Stomach smooth muscle (tissue), 2 donors: ENCODE data around the gene TRIP12.
"Not testable (repeated sequence)": the region's sequence is repeated elsewhere in the genome, so short reads cannot be mapped to it uniquely, and the experiment has no call there.

Experiments used
- H3K27ac ChIP-seq: one replicate; pipeline ENCODE4 v1.7.0; 2013; ENCODE audit warnings: mild to moderate bottlenecking, low read length, inconsistent platforms
- H3K27me3 ChIP-seq, 2 donors: one replicate each; pipeline ENCODE4 v1.7.0; 2013; ENCODE audit warnings: low read length in 2 of 2; ENCODE audit not compliant: insufficient read depth in 2 of 2, control insufficient read depth in 1 of 2
- H3K36me3 ChIP-seq, 2 donors: one replicate each; pipeline ENCODE4 v1.7.0; 2013; ENCODE audit warnings: low read length in 2 of 2; ENCODE audit not compliant: control insufficient read depth in 2 of 2, insufficient read depth in 2 of 2
- H3K4me1 ChIP-seq: one replicate; pipeline ENCODE4 v1.7.0; 2013; ENCODE audit warnings: low read length; ENCODE audit not compliant: control insufficient read depth, insufficient read depth
- H3K4me3 ChIP-seq, 2 donors: one replicate each; pipeline ENCODE4 v1.7.0; 2013; ENCODE audit warnings: low read length in 2 of 2
- H3K9ac ChIP-seq, 2 donors: one replicate each; pipeline ENCODE4 v1.7.0; 2013; ENCODE audit warnings: low read length in 2 of 2, mild to moderate bottlenecking in 1 of 2
- H3K9me3 ChIP-seq, 2 donors: one replicate each; pipeline ENCODE4 v1.7.0; 2013; ENCODE audit warnings: low read length in 2 of 2; ENCODE audit not compliant: control insufficient read depth in 2 of 2
- donor health status: healthy.
- donor health status: Pancreatic carcinoma.

Gene TRIP12

GRCh38 chr2:229774237-229774636 lies 147.6 kb downstream of the TRIP12 start:
- H3K4me3 ChIP-seq = no peak overlapping the region
- H3K27ac ChIP-seq = no peak overlapping the region
- H3K4me1 ChIP-seq = no peaks in the 10 kb centered on the region
- peaks cover 27 to 37% of the 10 kb centered on the region in 2 donors for H3K36me3 ChIP-seq
- H3K9ac ChIP-seq = no peak overlapping the region
- H3K9me3 ChIP-seq = no peaks in the 10 kb centered on the region
- H3K27me3 ChIP-seq = no peaks in the 10 kb centered on the region

- Histone ChIP-seq H3K36me3 (peaks cover 35 to 42% of the 10 kb centered on the region in 2 donors), H3K27me3 (no peaks in the 10 kb centered on the region), H3K27ac (no peak overlapping the region), H3K4me1 (no peaks in the 10 kb centered on the region), H3K9ac (no peak overlapping the region), H3K4me3 (no peak overlapping the region), H3K9me3 (no peaks in the 10 kb centered on the region)
These were observed 153.6 kb downstream of the TRIP12 start for GRCh38 chr2:229768235-229768634.

GRCh38 chr2:229765721-229766120 lies 156.1 kb downstream of the TRIP12 start:
- H3K27ac ChIP-seq = no peak overlapping the region
- no peaks in the 10 kb centered on the region for H3K9me3 ChIP-seq
- H3K27me3 ChIP-seq = no peaks in the 10 kb centered on the region
- H3K4me3 ChIP-seq = no peak overlapping the region
- H3K9ac ChIP-seq = no peak overlapping the region
- H3K4me1 ChIP-seq = no peaks in the 10 kb centered on the region
- H3K36me3 ChIP-seq = peaks cover 26 to 34% of the 10 kb centered on the region in 2 donors

GRCh38 chr2:229761663-229762062 lies 160.1 kb downstream of the TRIP12 start:
- Histone ChIP-seq H3K9me3 (no peaks in the 10 kb centered on the region), H3K27ac (no peak overlapping the region), H3K27me3 (no peaks in the 10 kb centered on the region), H3K4me1 (no peaks in the 10 kb centered on the region), H3K36me3 (peaks cover 8 to 9% of the 10 kb centered on the region in 2 donors), H3K4me3 (no peak overlapping the region), H3K9ac (no peak overlapping the region)

- H3K4me3 ChIP-seq, H3K4me1 ChIP-seq, H3K36me3 ChIP-seq, H3K27ac ChIP-seq, H3K9ac ChIP-seq, H3K9me3 ChIP-seq, H3K27me3 ChIP-seq: not testable (repeated sequence)
These were observed 164.3 kb downstream of the TRIP12 start for GRCh38 chr2:229757462-229757861.

GRCh38 chr2:229752970-229753729 lies 168.7 kb downstream of the TRIP12 start:
- no peaks in the 10 kb centered on the region for H3K9me3 ChIP-seq
- H3K27me3 ChIP-seq = no peaks in the 10 kb centered on the region
- no peaks in the 10 kb centered on the region for H3K36me3 ChIP-seq
- no peak overlapping the region for H3K4me3 ChIP-seq
- H3K4me1 ChIP-seq = no peaks in the 10 kb centered on the region
- no peak overlapping the region for H3K27ac ChIP-seq
- no peak overlapping the region for H3K9ac ChIP-seq

GRCh38 chr2:229749779-229750178 lies 172.0 kb downstream of the TRIP12 start:
- Histone ChIP-seq H3K36me3 (no peaks in the 10 kb centered on the region), H3K9me3 (no peaks in the 10 kb centered on the region), H3K4me3 (no peak overlapping the region), H3K4me1 (no peaks in the 10 kb centered on the region), H3K9ac (no peak overlapping the region), H3K27ac (no peak overlapping the region), H3K27me3 (no peaks in the 10 kb centered on the region)

- H3K9ac ChIP-seq = no peak overlapping the region
- H3K4me3 ChIP-seq = no peak overlapping the region
- no peaks in the 10 kb centered on the region for H3K9me3 ChIP-seq
- H3K27ac ChIP-seq = no peak overlapping the region
- H3K4me1 ChIP-seq = no peaks in the 10 kb centered on the region
- H3K27me3 ChIP-seq = no peaks in the 10 kb centered on the region
- H3K36me3 ChIP-seq = no peaks in the 10 kb centered on the region
These were observed 172.9 kb downstream of the TRIP12 start for GRCh38 chr2:229748950-229749349.

- H3K36me3 ChIP-seq, H3K27ac ChIP-seq, H3K9me3 ChIP-seq, H3K27me3 ChIP-seq, H3K4me3 ChIP-seq, H3K9ac ChIP-seq, H3K4me1 ChIP-seq: not testable (repeated sequence)
These were observed 179.1 kb downstream of the TRIP12 start for GRCh38 chr2:229742691-229743090.

GRCh38 chr2:229740279-229740678 lies 181.5 kb downstream of the TRIP12 start:
- H3K27me3 ChIP-seq = no peaks in the 10 kb centered on the region
- no peaks in the 10 kb centered on the region for H3K9me3 ChIP-seq
- H3K36me3 ChIP-seq = no peaks in the 10 kb centered on the region
- H3K4me1 ChIP-seq = no peaks in the 10 kb centered on the region
- H3K9ac ChIP-seq = no peak overlapping the region
- no peak overlapping the region for H3K4me3 ChIP-seq
- H3K27ac ChIP-seq = no peak overlapping the region

GRCh38 chr2:229738024-229738625 lies 183.7 kb downstream of the TRIP12 start:
- Histone ChIP-seq H3K4me3 (no peak overlapping the region), H3K27me3 (no peaks in the 10 kb centered on the region)

More at GRCh38 chr2:229738024-229738625, 183.7 kb downstream of the TRIP12 start:
- Histone ChIP-seq H3K9me3 (no peaks in the 10 kb centered on the region), H3K4me1 (no peaks in the 10 kb centered on the region), H3K36me3 (no peaks in the 10 kb centered on the region), H3K27ac (no peak overlapping the region), H3K9ac (no peak overlapping the region)
